Heart left ventricle (tissue), 16 donors: Measurements from ENCODE around the gene EVA1A. TPM values are rescaled to one million over a fixed set of nuclear protein-coding genes. Genes with fewer than 3 reads are reported as not detected.
A peak's percentile ranks its signal among the peaks of the same experiment; 100 is the strongest.

Experiments
- ATAC-seq, 4 donors: fragments of 200-7000 bp; cut with Tn5 transposase; one replicate each; pipeline ENCODE4 v1.9.1; 2020 to 2022; ENCODE audit warnings: moderate library complexity in 4 of 4, mild to moderate bottlenecking in 3 of 4, moderate number of reproducible peaks in 1 of 4
- DNase-seq, 5 donors: peaks; one replicate each; pipeline ENCODE4 v3.0.0-alpha.2; 2020
- H3K27ac ChIP-seq, 12 donors: fragments of 200-600 bp; sonication (generic) in 4 of 12; one replicate each; pipeline versions ENCODE4 v1.5.0 to v1.8.0; 2016 to 2022; ENCODE audit warnings: mild to moderate bottlenecking in 2 of 12
- H3K27me3 ChIP-seq, 9 donors: fragments of 200-600 bp; sonication (generic) in 2 of 9; one replicate each; pipeline versions ENCODE4 v1.5.1 to v1.8.0; 2016 to 2022; ENCODE audit warnings: mild to moderate bottlenecking in 3 of 9
- H3K36me3 ChIP-seq, 9 donors: fragments of 200-600 bp; sonication (generic) in 2 of 9; one replicate each; pipeline versions ENCODE4 v1.5.0 to v1.8.0; 2018 to 2022; ENCODE audit warnings: mild to moderate bottlenecking in 2 of 9
- H3K4me1 ChIP-seq, 12 donors: fragments of 200-600 bp; sonication (generic) in 4 of 12; one replicate each; pipeline versions ENCODE4 v1.5.0 to v1.8.0; 2016 to 2022; ENCODE audit warnings: mild to moderate bottlenecking in 3 of 12
- H3K4me3 ChIP-seq, 12 donors: fragments of 200-600 bp; sonication (generic) in 4 of 12; one replicate each; pipeline versions ENCODE4 v1.5.0 to v1.8.0; 2017 to 2022; ENCODE audit warnings: mild to moderate bottlenecking in 9 of 12, moderate library complexity in 4 of 12
- H3K9me3 ChIP-seq, 12 donors: fragments of 200-600 bp; sonication (generic) in 4 of 12; one replicate each; pipeline versions ENCODE4 v1.5.0 to v1.8.0; 2016 to 2022; ENCODE audit warnings: mild to moderate bottlenecking in 1 of 12
- POLR2A ChIP-seq, 2 donors: fragments of 450-650 bp; IDR thresholded peaks; one replicate each; pipeline ENCODE4 v1.6.1; 2017; ENCODE audit warnings: antibody characterized with exemption in 2 of 2, mild to moderate bottlenecking in 2 of 2, moderate library complexity in 2 of 2
- WGBS, 4 donors: extraction: QIAGEN DNeasy Blood & Tissue Kit in 2 of 4; methylation state at CpG; one replicate each; pipeline versions ENCODE4 v1.1.5 to v1.1.7; 2013 to 2018; 5-methylcytosine and 5-hydroxymethylcytosine counted together
- intact Hi-C, 10 donors: fragments of 100-400 bp; cut with DNase I; formaldehyde crosslinking; loops; one replicate each; pipeline versions ENCODE4 v1.11.1 to v1.14.2; 2022
- polyA plus RNA-seq, 2 donors: library from polyadenylated mRNA; stranded (reverse); fragments of 200-250 nt; gene quantifications; one replicate each; pipeline ENCODE4 v1.2.3, GENCODE V29; 2013
- total RNA-seq, 9 donors: library from RNA; depleted of rRNA in 2 of 9; stranded (reverse); fragments of >200 nt in 2 of 9; fragmentation: NEBNext Ultra II Directional in 3 of 9; extraction: Animal tissue kit (Norgen Biotek cat#: 25700) in 3 of 9; gene quantifications; one replicate each; pipeline versions ENCODE4 v1.1.0 to v1.2.4, GENCODE V29; 2016 to 2023
- TF ChIP-seq, protein P1 (sequence below), 12 donors: fragments of 200-600 bp; sonication (generic) in 4 of 12; IDR thresholded peaks; one replicate each; pipeline versions ENCODE4 v1.5.0 to v1.8.0; 2018 to 2022; ENCODE audit warnings: antibody characterized with exemption in 12 of 12, mild to moderate bottlenecking in 5 of 12
- donor health status: ischemic (EF 13 %, LVEDD 7.1; RV severe dilation, severe dysfunction).
- donor health status: healthy with polysubstance abuse.
- donor health status: DM: no; HTN: yes; CAD: no.
- donor health status: DM: no; HTN: no; CAD: no.
- donor health status: ischemic (EF 25% LVEDD 6.9; RV normal size, moderate dysfunction).
- donor health status: ischemic (EF 25% LVEDD 5.7; RV mildly dilated, moderate dysfunction).
- donor health status: healthy.
- donor health status: DM: yes; HTN: yes; CAD: no.
- donor health status: ischemic (EF 35%, LVEDD 5.7; RV mildly dilated, moderate dysfunction).
- donor health status: nonischemic (EF 11% LVEDD 7.7; RV severe dilation, severe dysfunction).
- donor health status: DM: yes; HTN: yes; CAD: no.
- donor health status: PGD.
- donor health status: ischemic (EF 29% LVEDD 5.4; RV normal size, mild dysfunction).
- donor health status: nonischemic (EF 23%, LVEDD 6.1; RV moderate dilation, normal function).

EVA1A gene
- total and polyA plus RNA-seq, 11 donors: 0.19 to 5.0 (median 1.4) TPM; not detected in 1

DNA sequence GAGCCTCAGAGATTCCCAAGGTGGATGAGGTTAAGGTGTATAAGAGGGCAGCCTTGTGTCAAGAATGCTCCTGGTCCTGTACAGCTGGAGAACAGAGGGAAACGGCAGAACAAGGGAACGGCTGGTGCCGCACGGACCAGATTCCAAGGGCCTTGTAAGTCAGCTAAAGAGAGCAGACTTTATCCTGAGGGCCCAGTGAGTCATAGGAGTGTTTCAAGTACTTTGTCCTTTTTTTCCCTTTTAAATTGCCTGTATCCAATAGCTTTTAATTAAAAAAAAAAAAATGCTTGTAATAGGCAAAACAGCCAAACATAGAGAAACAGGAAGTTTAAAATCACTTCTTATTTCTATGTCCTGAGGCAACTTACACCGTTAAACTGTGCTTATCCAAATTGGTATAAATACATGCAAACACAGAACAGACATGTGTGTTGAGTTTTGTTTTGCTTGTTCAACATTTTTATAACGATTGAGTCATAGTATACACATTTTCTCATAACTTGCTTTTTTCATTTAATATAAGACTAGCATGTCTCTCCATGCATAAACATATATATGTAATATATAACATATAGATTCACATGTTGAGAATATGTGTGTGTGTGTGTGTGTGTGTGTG is 42.1 kb upstream of the EVA1A start:
- peak in 1 of 4 donors; percentile 50 for ATAC-seq
- intact Hi-C loops: loop anchor here in 5 of 10 donors (5.0 to 10.0 kb wide), 3 partner anchors 41 to 908 kb away; partner anchors contain the start of gene EVA1A (in 1 of the 5)
- TF ChIP-seq, protein P1, sequence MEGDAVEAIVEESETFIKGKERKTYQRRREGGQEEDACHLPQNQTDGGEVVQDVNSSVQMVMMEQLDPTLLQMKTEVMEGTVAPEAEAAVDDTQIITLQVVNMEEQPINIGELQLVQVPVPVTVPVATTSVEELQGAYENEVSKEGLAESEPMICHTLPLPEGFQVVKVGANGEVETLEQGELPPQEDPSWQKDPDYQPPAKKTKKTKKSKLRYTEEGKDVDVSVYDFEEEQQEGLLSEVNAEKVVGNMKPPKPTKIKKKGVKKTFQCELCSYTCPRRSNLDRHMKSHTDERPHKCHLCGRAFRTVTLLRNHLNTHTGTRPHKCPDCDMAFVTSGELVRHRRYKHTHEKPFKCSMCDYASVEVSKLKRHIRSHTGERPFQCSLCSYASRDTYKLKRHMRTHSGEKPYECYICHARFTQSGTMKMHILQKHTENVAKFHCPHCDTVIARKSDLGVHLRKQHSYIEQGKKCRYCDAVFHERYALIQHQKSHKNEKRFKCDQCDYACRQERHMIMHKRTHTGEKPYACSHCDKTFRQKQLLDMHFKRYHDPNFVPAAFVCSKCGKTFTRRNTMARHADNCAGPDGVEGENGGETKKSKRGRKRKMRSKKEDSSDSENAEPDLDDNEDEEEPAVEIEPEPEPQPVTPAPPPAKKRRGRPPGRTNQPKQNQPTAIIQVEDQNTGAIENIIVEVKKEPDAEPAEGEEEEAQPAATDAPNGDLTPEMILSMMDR (IDR thresholded peaks at IDR 0.05): no peak
- no peak for TF ChIP-seq POLR2A (IDR thresholded peaks at IDR 0.05)
- Histone ChIP-seq H3K4me3 (no peak overlapping the region), H3K36me3 (no peaks in the 10 kb centered on the region), H3K4me1 (no peaks in the 10 kb centered on the region), H3K27me3 (peaks cover 0 to 17% (median 3%) of the 10 kb centered on the region in 9 donors), H3K27ac (no peak overlapping the region), H3K9me3 (peaks cover 0 to 4% (median 0%) of the 10 kb centered on the region in 12 donors)
- no peak for DNase-seq
- WGBS, 4 donors: 61 to 76% (median 70%) methylated on average over 6 of the region's 6 CpGs

DNA sequence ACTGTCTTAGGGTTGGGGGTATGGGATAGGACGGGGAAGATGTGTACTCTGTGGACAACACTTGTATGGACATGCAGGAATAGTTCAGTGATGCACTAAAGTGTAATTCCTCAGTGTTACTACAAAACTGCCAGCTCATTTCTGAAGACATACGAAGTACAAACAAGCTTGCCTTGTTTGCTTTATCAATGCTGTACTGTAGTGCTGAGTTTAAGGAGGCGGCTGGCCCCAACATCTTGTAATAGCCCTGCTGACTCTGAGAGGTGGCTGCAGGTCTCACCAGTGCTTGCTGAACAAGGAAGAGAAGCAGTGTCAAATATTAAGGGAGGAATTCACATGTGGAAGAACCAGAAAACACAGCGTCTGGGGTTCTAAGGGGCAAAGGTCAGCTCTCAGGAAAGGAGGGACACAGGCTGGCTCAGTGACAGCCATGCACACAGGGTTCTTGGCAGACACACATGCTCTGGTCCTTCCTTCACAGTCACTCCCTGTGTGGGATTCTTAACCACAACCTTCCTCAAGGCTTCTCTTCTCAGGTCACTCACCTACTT is 39.8 kb upstream of the EVA1A start:
- intact Hi-C loops: loop anchor here in 5 of 10 donors (5.0 to 10.0 kb wide), 3 partner anchors 38 to 906 kb away; partner anchors contain the start of gene EVA1A (in 1 of the 5)
- Histone ChIP-seq H3K36me3 (no peaks in the 10 kb centered on the region), H3K27me3 (peaks cover 0 to 7% (median 0%) of the 10 kb centered on the region in 9 donors), H3K27ac (no peak overlapping the region), H3K4me3 (no peak overlapping the region), H3K4me1 (no peaks in the 10 kb centered on the region), H3K9me3 (peaks cover 0 to 4% (median 0%) of the 10 kb centered on the region in 12 donors)
- ATAC-seq (peak in 1 of 4 donors; percentile 29), DNase-seq (no peak)
- 70 to 78% (median 73%) methylated on average over 4 of the region's 4 CpGs for WGBS, 4 donors
- TF ChIP-seq, protein P1 (IDR thresholded peaks at IDR 0.05): no peak
- no peak for TF ChIP-seq POLR2A (IDR thresholded peaks at IDR 0.05)

DNA sequence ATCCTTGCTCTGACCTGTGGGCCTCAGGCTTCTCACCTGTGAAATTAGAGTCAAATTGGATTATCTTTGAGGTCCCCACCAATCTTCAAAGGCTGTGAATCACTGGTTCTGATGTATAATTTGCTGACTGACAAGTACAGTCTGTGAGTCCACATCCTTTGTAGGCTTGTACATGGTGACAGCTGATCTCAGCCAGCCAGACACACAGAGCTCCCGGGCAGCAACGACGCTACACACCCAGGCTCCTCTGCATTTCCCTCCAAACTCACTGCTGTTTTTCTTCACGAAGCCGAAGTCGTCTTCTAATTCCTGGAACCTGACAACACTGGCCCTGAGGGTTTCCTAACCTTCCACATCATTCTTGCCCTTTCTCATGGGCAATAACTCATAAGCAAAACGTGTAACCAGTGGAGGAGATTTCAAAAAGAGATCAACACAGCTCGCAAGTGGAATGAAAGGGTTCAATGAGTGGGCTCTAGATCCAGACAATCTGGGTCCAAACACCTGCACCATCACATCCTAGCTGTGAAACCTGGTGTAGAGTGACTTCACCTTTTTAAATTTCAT is 37.9 kb upstream of the EVA1A start:
- H3K9me3 ChIP-seq: peaks cover 0 to 4% (median 0%) of the 10 kb centered on the region in 12 donors
- no peak overlapping the region for H3K27ac ChIP-seq
- DNase-seq: no peak
- H3K36me3 ChIP-seq: no peaks in the 10 kb centered on the region
- no peaks in the 10 kb centered on the region for H3K27me3 ChIP-seq
- WGBS, 4 donors: 68 to 77% (median 72%) methylated on average over 8 of the region's 8 CpGs
- intact Hi-C loops: no loop called here
- TF ChIP-seq POLR2A (IDR thresholded peaks at IDR 0.05): no peak
- TF ChIP-seq, protein P1 (IDR thresholded peaks at IDR 0.05): no peak
- no peaks in the 10 kb centered on the region for H3K4me1 ChIP-seq
- ATAC-seq: no peak
- H3K4me3 ChIP-seq: no peak overlapping the region

DNA sequence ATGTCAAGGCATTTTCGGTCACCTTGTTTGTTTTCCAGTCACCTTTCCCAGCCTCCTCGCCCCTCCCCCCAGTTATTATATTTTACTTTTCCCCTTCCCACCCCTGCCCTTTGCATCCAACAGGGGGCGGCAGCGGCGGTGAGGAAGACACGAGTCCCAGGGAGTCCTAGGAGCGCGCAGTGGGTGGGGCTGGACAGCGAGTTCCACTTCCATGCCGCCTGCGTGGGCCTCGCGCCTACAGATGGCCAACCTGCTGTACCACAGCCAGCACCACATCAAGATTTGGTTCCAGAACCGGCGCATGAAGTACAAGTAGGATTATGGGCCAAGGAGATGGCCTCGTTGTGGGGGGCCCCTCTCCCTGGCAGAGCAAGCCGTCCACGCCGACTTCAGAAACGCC is 37.2 kb upstream of the EVA1A start:
- H3K36me3 ChIP-seq: no peaks in the 10 kb centered on the region
- H3K4me3 ChIP-seq: no peak overlapping the region
- TF ChIP-seq, protein P1 (IDR thresholded peaks at IDR 0.05): no peak
- TF ChIP-seq POLR2A (IDR thresholded peaks at IDR 0.05): no peak
- WGBS, 4 donors: 92 to 95% (median 94%) methylated on average over 20 of the region's 20 CpGs
- no peak for DNase-seq
- intact Hi-C loops: no loop called here
- no peaks in the 10 kb centered on the region for H3K4me1 ChIP-seq
- no peak for ATAC-seq
- no peak overlapping the region for H3K27ac ChIP-seq
- peaks cover 0 to 4% (median 0%) of the 10 kb centered on the region in 12 donors for H3K9me3 ChIP-seq
- no peaks in the 10 kb centered on the region for H3K27me3 ChIP-seq
